HepG2 (cell line): ENCODE results near the gene MCTS1. TPM values are rescaled to one million over a fixed set of nuclear protein-coding genes. Genes with fewer than 3 reads are reported as not detected.

ENCODE experiments used
- DRAP1 ChIP-seq: IDR thresholded peaks from 2 replicates; pipeline ENCODE4 v1.6.1; 2016; ENCODE audit warnings: missing genetic modification reagents, missing compliant biosample characterization
- EZH2 ChIP-seq: conservative IDR thresholded peaks from 2 replicates; pipeline ENCODE4 v1.6.1; 2012; ENCODE audit warnings: mild to moderate bottlenecking, low read depth, low read length, moderate library complexity
- IRF2 ChIP-seq: IDR thresholded peaks from 2 replicates; pipeline ENCODE4 v1.6.1; 2018; ENCODE audit warnings: missing genetic modification reagents, missing compliant biosample characterization
- LRRFIP1 ChIP-seq: sonication (generic); formaldehyde crosslinking; conservative IDR thresholded peaks from 2 replicates; pipeline ENCODE4 v1.4.0; 2020; ENCODE audit warnings: missing genetic modification reagents
- PCBP1 ChIP-seq: fragments of 200-400 bp; formaldehyde crosslinking; IDR thresholded peaks from 2 replicates; pipeline ENCODE4 v1.6.1; 2017; ENCODE audit warnings: mild to moderate bottlenecking, low read depth, low read length, borderline replicate concordance
- SIX1 ChIP-seq: sonication (generic); formaldehyde crosslinking; IDR thresholded peaks from 2 replicates; pipeline ENCODE4 v1.4.0; 2020; ENCODE audit warnings: missing genetic modification reagents, borderline replicate concordance
- TP53 ChIP-seq: sonication (generic); formaldehyde crosslinking; conservative IDR thresholded peaks from 2 replicates; pipeline ENCODE4 v1.4.0; 2020; ENCODE audit warnings: missing genetic modification reagents
- XBP1 ChIP-seq: sonication (generic); formaldehyde crosslinking; IDR thresholded peaks from 2 replicates; pipeline ENCODE4 v1.5.0; 2020; ENCODE audit warnings: missing genetic modification reagents
- XRCC5 ChIP-seq: fragments of 200-400 bp; formaldehyde crosslinking; optimal IDR thresholded peaks from 2 replicates; pipeline ENCODE3; 2017; ENCODE audit warnings: mild to moderate bottlenecking, low read length
- ZFX ChIP-seq: sonication (generic); formaldehyde crosslinking; IDR thresholded peaks from 2 replicates; pipeline ENCODE4 v1.4.0; 2020; ENCODE audit warnings: mild to moderate bottlenecking, low read depth, missing genetic modification reagents, moderate library complexity
- ZNF350 ChIP-seq: sonication (generic); formaldehyde crosslinking; IDR thresholded peaks from 2 replicates; pipeline ENCODE4 v1.4.0; 2020; ENCODE audit warnings: mild to moderate bottlenecking, low read depth, missing genetic modification reagents, borderline replicate concordance
- ZNF484 ChIP-seq: sonication (generic); formaldehyde crosslinking; IDR thresholded peaks from 2 replicates; pipeline ENCODE4 v1.5.1; 2020; ENCODE audit warnings: mild to moderate bottlenecking, low read depth, missing genetic modification reagents, borderline replicate concordance
- polyA plus RNA-seq, 8 experiments: library from polyadenylated mRNA; depleted of rRNA in 3 of 8; stranded (reverse) in 7 of 8; unstranded in 1 of 8; fragments of >200 nt; fragmentation: Illumina TruSeq in 4 of 8; extraction: Trizol in 4 of 8; gene quantifications; 2 replicates each; pipeline versions ENCODE4 v1.2.1 to v1.2.3, GENCODE V29; 2011 to 2016; ENCODE audit warnings: low read depth in 4 of 8, missing spikeins in 1 of 8, mixed read lengths in 1 of 8; ENCODE audit not compliant: insufficient read depth in 1 of 8
- total RNA-seq, 5 experiments: library from RNA; depleted of rRNA; stranded (reverse); fragments of >200 nt; fragmentation: Illumina TruSeq; extraction: Trizol; gene quantifications; 2 replicates each; pipeline ENCODE4 v1.2.3, GENCODE V29; 2016; ENCODE audit warnings: low read depth in 1 of 5
- TF ChIP-seq, protein P1 (sequence below): sonication (generic); formaldehyde crosslinking; IDR thresholded peaks from 2 replicates; pipeline ENCODE4 v1.5.0; 2020; ENCODE audit warnings: missing genetic modification reagents, mild to moderate bottlenecking, borderline replicate concordance
- TF ChIP-seq, protein P2 (sequence below): sonication (generic); formaldehyde crosslinking; IDR thresholded peaks from one replicate; pipeline ENCODE4 v1.5.1; 2020; ENCODE audit warnings: mild to moderate bottlenecking, missing genetic modification reagents; ENCODE audit errors: not compliant biosample characterization
- TF ChIP-seq, protein P3 (sequence below): sonication (generic); formaldehyde crosslinking; conservative IDR thresholded peaks from 2 replicates; pipeline ENCODE4 v1.8.1; 2023; ENCODE audit warnings: missing genetic modification reagents

MCTS1 gene
- total and polyA plus RNA-seq, 2 of the 13 experiments (the other 11 are each of a cell fraction or from before 2014, with no cell fraction given) = 30.1 to 59.0 TPM

GRCh38 chrX:120560842-120561633 lies 42.9 kb upstream of the MCTS1 start, which contains the start of gene CUL4B (continued):
- TF ChIP-seq DRAP1 = no peak; the same call in 1 of the 2 replicates
- TF ChIP-seq XBP1 (CRISPR knock-in tag) = no peak
- no peak for TF ChIP-seq TP53 (CRISPR knock-in tag)
- no peak for TF ChIP-seq EZH2
- TF ChIP-seq, protein P1, sequence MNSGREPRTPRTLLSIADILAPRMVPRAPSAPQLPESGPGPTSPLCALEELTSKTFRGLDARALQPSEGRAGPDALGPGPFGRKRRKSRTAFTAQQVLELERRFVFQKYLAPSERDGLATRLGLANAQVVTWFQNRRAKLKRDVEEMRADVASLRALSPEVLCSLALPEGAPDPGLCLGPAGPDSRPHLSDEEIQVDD = no peak
- no peak for TF ChIP-seq LRRFIP1 (CRISPR knock-in tag)
- TF ChIP-seq IRF2 = 0 out of 2 replicates have a peak, but pooled peaks have one; percentile 38
- 0 out of 2 replicates have a peak, but pooled peaks have one; percentile 33 for TF ChIP-seq ZNF350 (CRISPR knock-in tag)
- TF ChIP-seq ZFX = no peak; the same call in 1 of the 2 replicates
- no peak for TF ChIP-seq ZNF484 (CRISPR knock-in tag)
- TF ChIP-seq, protein P2, sequence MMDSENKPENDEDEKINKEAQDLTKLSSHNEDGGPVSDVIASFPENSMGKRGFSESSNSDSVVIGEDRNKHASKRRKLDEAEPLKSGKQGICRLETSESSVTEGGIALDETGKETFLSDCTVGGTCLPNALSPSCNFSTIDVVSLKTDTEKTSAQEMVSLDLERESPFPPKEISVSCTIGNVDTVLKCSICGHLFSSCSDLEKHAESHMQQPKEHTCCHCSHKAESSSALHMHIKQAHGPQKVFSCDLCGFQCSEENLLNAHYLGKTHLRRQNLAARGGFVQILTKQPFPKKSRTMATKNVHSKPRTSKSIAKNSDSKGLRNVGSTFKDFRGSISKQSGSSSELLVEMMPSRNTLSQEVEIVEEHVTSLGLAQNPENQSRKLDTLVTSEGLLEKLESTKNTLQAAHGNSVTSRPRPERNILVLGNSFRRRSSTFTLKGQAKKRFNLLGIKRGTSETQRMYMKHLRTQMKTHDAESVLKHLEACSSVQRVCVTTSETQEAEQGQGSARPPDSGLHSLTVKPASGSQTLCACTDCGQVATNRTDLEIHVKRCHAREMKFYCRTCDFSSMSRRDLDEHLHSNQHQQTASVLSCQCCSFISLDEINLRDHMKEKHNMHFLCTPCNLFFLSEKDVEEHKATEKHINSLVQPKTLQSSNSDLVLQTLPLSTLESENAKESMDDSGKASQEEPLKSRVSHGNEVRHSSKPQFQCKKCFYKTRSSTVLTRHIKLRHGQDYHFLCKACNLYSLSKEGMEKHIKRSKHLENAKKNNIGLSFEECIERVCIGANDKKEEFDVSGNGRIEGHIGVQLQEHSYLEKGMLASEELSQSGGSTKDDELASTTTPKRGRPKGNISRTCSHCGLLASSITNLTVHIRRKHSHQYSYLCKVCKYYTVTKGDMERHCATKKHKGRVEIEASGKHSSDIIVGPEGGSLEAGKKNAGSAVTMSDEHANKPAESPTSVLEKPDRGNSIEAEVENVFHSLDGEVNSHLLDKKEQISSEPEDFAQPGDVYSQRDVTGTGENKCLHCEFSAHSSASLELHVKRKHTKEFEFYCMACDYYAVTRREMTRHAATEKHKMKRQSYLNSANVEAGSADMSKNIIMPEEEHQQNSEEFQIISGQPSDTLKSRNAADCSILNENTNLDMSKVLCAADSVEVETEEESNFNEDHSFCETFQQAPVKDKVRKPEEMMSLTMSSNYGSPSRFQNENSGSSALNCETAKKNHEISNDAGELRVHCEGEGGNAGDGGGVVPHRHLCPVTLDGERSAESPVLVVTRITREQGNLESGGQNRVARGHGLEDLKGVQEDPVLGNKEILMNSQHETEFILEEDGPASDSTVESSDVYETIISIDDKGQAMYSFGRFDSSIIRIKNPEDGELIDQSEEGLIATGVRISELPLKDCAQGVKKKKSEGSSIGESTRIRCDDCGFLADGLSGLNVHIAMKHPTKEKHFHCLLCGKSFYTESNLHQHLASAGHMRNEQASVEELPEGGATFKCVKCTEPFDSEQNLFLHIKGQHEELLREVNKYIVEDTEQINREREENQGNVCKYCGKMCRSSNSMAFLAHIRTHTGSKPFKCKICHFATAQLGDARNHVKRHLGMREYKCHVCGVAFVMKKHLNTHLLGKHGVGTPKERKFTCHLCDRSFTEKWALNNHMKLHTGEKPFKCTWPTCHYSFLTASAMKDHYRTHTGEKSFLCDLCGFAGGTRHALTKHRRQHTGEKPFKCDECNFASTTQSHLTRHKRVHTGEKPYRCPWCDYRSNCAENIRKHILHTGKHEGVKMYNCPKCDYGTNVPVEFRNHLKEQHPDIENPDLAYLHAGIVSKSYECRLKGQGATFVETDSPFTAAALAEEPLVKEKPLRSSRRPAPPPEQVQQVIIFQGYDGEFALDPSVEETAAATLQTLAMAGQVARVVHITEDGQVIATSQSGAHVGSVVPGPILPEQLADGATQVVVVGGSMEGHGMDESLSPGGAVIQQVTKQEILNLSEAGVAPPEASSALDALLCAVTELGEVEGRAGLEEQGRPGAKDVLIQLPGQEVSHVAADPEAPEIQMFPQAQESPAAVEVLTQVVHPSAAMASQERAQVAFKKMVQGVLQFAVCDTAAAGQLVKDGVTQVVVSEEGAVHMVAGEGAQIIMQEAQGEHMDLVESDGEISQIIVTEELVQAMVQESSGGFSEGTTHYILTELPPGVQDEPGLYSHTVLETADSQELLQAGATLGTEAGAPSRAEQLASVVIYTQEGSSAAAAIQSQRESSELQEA = no peak
- TF ChIP-seq SIX1 (CRISPR knock-in tag) = no peak
- TF ChIP-seq, protein P3, sequence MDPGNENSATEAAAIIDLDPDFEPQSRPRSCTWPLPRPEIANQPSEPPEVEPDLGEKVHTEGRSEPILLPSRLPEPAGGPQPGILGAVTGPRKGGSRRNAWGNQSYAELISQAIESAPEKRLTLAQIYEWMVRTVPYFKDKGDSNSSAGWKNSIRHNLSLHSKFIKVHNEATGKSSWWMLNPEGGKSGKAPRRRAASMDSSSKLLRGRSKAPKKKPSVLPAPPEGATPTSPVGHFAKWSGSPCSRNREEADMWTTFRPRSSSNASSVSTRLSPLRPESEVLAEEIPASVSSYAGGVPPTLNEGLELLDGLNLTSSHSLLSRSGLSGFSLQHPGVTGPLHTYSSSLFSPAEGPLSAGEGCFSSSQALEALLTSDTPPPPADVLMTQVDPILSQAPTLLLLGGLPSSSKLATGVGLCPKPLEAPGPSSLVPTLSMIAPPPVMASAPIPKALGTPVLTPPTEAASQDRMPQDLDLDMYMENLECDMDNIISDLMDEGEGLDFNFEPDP = no peak
- no peak for TF ChIP-seq XRCC5
- peak; percentile 65; the same call in 1 of the 2 replicates for TF ChIP-seq PCBP1
